Testis (tissue), 2 donors: Measurements from ENCODE around the gene CTF1.

Source experiments
- CTCF ChIP-seq, 3 experiments: fragments of 450-650 bp in 2 of 3; fragments of 200-600 bp in 1 of 3; sonication (generic) in 1 of 3; IDR thresholded peaks; one replicate each; pipeline ENCODE4 v1.5.1; 2016 to 2019; ENCODE audit warnings: antibody characterized with exemption in 3 of 3, mild to moderate bottlenecking in 2 of 3, moderate library complexity in 1 of 3
- POLR2A ChIP-seq: fragments of 450-650 bp; IDR thresholded peaks from one replicate; pipeline ENCODE4 v1.6.1; 2017; ENCODE audit warnings: antibody characterized with exemption, mild to moderate bottlenecking, moderate library complexity

- TF ChIP-seq CTCF (IDR thresholded peaks at IDR 0.05): no peak
- no peak for TF ChIP-seq POLR2A
These were observed 6.6 kb downstream of the CTF1 start for GRCh38 chr16:30903002-30903401.
